Endothelial cell of umbilical vein (primary cell): ENCODE data around the gene MFN2.

Experiments
- EZH2 ChIP-seq: IDR thresholded peaks from 2 replicates; pipeline ENCODE4 v1.6.1; 2012; ENCODE audit warnings: borderline replicate concordance, low read depth, mild to moderate bottlenecking, moderate library complexity, low read length, inconsistent platforms; ENCODE audit not compliant: severe bottlenecking
- POLR2A ChIP-seq: IDR thresholded peaks from 2 replicates; pipeline ENCODE4 v1.6.1; 2012; ENCODE audit warnings: low read depth, mild to moderate bottlenecking, control low read depth, low read length
- TF ChIP-seq, protein P1 (sequence below), 2 donors: IDR thresholded peaks; 1 replicate in 1 of 2; 2 replicates in 1 of 2; pipeline ENCODE4 v1.5.1; 2011; ENCODE audit warnings: low read length in 2 of 2, mild to moderate bottlenecking in 2 of 2, moderate library complexity in 2 of 2, control low read depth in 1 of 2, inconsistent platforms in 1 of 2, low read depth in 1 of 2; ENCODE audit not compliant: insufficient read depth in 1 of 2; ENCODE audit errors: extremely low read depth in 1 of 2
- TF ChIP-seq, protein P2 (sequence below): IDR thresholded peaks from 2 replicates; pipeline ENCODE4 v1.6.1; 2011; ENCODE audit not compliant: insufficient read depth, insufficient read length

- TF ChIP-seq, protein P1, sequence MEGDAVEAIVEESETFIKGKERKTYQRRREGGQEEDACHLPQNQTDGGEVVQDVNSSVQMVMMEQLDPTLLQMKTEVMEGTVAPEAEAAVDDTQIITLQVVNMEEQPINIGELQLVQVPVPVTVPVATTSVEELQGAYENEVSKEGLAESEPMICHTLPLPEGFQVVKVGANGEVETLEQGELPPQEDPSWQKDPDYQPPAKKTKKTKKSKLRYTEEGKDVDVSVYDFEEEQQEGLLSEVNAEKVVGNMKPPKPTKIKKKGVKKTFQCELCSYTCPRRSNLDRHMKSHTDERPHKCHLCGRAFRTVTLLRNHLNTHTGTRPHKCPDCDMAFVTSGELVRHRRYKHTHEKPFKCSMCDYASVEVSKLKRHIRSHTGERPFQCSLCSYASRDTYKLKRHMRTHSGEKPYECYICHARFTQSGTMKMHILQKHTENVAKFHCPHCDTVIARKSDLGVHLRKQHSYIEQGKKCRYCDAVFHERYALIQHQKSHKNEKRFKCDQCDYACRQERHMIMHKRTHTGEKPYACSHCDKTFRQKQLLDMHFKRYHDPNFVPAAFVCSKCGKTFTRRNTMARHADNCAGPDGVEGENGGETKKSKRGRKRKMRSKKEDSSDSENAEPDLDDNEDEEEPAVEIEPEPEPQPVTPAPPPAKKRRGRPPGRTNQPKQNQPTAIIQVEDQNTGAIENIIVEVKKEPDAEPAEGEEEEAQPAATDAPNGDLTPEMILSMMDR (IDR thresholded peaks at IDR 0.05; ENCODE audit: extremely low read depth in 1 of 2, insufficient read depth in 1 of 2, low read depth in 1 of 2, low read length in 2 of 2) = no peak
- TF ChIP-seq, protein P2, sequence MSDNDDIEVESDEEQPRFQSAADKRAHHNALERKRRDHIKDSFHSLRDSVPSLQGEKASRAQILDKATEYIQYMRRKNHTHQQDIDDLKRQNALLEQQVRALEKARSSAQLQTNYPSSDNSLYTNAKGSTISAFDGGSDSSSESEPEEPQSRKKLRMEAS = no peak
- TF ChIP-seq EZH2 (no peak), POLR2A (no peak)
Measured at GRCh38 chr1:12049616-12050015, 69.4 kb downstream of the MFN2 start.
